Myocyte (in vitro differentiated cells): ENCODE results near the gene DAZAP2. TPM values are rescaled to one million over a fixed set of nuclear protein-coding genes. Genes with fewer than 3 reads are reported as not detected.
A peak's percentile ranks its signal among the peaks of the same experiment; 100 is the strongest.

Source experiments
- DNase-seq: peaks from one replicate; pipeline ENCODE4 v3.0.0-alpha.2; 2012; ENCODE audit warnings: low read depth
- polyA plus RNA-seq: library from polyadenylated mRNA; unstranded; fragments of >200 nt; gene quantifications from one replicate; pipeline ENCODE4 v1.2.1, GENCODE V29; 2012; ENCODE audit warnings: missing spikeins
- total RNA-seq: library from RNA; depleted of rRNA; stranded (reverse); fragments of >200 nt; gene quantifications from 2 replicates; pipeline ENCODE4 v1.2.3, GENCODE V29; 2014

DAZAP2 gene, protein sequence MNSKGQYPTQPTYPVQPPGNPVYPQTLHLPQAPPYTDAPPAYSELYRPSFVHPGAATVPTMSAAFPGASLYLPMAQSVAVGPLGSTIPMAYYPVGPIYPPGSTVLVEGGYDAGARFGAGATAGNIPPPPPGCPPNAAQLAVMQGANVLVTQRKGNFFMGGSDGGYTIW
- total RNA-seq, result 166 and 178 TPM in 2 replicates
- polyA plus RNA-seq, result 179 TPM

DNA sequence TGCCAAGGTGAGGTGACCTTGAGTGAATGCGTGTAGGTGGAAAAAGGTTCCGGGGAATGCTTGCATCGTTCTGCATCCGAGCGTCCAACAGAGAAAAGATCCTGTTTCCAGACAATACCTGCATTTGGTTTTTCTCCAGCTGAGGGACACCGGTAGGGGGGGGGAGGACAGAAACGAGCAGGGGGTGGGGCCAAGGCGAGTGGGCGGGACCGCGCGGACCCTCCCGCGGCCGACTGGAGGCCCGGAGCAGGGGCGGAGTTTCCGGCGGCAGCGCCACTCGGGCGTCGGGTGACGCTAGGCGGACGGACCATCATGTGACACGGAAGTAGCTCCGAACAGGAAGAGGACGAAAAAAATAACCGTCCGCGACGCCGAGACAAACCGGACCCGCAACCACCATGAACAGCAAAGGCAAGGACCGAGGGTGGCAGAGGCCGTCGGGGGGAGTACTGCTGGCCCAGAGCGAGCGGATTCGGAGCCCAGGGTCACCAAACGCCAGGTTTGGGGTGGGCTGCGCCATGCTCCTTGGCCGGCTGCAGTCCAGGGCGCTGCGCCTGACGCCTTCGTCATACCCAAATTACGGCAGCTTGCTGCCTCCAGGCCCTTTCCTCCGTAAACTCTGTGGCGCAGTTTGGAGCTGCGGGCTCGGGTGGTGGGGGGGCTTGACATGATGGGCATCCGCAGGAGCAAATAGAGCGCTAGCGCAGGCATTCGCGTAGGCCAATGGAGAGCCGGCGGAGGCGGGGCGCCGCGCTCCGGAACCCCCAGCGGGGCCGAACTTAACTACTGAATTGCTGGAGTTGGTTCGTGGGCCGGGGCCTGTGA, at the start of gene DAZAP2:
Gene DAZAP2, plus strand, starts transcription at position 317 of the 825 bp plus-strand sequence. Its CDS starts 82 bp downstream, at position 399.
- DNase-seq, result peak; percentile 94

DNA sequence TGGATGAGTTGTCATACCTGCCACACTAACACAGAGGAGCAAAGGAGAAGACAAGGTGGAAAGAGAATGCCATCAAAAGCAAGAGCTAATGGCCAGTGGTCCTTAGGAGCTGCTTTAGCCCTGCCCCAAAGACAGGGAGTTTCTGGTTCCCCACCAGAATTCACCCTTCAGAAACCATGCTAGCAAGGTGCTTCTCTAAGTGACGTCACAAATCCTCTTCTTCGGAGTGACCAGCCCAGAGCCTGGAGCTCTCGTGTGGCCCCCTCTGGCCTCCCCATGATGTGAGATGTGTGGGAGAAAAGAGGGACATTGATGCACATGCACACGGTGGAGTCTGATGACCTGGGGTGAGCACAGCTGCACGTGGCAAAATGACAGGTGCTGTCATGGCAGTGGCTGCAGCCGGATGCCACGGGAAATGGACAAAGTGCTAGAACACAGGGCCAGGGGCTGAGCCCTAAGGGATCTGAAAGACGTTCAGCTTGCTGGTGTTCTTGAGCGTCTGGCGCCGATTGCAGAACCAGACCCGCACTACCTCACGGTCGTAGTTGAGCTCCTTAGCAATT, 48.8 kb upstream of the DAZAP2 start:
- peak; percentile 53 for DNase-seq

DNA sequence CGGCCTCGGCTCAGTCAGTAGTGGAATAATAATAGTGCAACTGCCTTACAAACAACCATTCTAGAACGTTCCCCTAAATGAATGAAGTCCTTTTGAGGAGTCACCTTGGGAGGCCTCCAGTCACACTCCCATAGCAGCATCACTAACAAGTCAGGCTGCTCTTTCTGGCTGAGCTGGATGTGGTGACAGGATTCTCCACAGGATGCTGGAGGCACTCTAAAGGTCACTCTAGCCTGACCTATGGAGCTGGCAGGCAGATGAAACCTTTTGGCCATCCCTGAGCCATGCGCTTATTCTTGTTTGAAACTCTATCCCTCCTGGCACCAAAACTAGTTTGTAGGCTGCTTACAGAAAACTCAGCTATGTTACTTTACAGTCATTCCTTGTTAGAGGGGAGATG, 47.8 kb upstream of the DAZAP2 start:
- peak; percentile 34 for DNase-seq

DNA sequence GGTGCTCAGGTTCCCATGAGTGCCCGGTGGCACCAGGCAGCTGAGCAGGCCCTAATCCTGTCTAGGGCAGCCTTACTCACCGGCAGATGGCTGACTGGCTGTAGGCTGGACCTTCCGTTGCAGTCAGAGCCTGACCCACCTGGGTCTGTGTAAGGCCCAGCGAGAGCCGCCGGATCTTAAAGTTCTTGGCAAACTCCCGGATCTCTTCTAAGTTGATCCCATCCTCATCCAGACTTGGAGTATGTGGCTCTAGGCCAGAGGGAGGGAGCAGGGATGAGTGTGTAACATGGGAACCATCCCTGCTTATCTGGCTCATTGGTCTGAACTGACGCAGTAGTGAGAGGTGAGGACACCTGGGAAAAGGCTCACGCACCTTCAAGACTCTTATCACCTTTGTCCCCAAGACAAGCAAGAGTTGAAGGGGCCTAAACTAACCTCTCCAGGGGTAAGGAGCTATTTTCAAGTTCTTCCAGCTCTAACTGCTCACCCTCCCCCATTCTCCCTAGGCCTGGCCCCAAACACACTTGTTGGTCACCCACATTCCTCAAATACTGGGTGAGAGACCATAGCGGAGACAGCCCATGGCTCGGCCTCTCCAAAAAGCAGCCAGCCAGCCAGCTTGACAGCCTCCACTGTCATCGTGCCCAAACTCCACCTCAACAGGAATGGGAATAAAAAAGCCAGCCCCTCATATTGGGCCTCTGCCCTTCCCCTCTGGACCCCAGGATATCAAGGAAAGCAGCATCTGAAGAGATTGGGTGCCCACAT, 46.9 kb upstream of the DAZAP2 start:
- DNase-seq, result no peak

DNA sequence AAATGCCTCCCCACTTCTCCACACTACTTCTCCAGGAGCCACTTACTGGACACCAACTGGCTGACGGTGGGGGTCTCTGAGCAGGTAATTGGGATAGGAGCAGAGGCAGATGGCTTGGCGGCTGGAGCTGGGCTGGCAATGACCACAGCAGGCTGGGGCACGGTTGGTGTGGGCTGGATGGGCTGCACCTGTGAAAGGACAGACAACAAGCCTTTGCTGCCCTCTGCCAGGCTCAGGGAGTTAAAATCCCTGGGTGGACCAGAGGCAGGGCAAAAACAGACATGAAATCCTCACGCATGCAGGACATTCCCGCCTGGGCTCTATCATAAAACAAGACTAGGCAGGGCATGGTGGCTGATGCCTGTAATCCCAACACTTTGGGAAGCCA, 46.3 kb upstream of the DAZAP2 start:
- DNase-seq, result peak; percentile 68

DNA sequence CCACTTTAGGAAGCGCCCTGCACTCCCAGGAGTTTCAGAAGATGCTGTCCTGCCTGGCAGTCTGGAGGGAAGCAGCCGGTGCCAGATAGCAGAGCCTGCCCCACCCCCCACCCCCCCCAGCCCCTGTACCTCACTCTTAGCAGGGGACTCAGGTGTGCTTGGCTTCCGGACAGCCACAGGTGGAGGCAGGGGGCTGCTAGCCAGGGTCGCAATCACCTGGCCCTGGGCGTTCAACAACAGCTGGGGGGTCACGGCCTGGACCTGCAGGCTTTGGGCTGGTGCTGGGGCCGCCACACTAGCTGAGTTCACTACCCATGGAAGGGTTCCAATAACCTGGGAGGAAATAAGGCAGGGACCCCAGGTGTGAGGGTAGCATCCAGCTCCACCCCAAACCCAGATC, 42.8 kb upstream of the DAZAP2 start:
- DNase-seq, result no peak

DNA sequence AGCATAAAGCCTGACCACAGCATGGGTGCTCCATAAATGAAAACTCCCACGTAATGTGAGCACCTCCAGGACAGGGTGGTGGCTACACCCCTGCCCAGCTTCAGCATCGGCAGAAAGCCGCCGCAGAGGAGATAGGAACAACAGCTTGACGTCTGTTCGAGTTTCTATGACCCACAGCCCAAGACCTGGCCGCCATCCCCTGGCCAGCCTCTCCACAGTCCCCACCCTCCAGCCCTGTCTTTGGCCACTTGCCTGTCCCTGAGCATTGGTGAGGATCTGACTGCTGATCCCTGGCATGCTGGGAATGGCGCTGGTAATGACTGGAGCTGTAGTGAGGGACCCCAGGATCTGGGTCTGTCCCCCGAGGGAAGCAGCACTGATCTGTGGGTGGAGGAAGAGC, 42.1 kb upstream of the DAZAP2 start:
- DNase-seq, result no peak

DNA sequence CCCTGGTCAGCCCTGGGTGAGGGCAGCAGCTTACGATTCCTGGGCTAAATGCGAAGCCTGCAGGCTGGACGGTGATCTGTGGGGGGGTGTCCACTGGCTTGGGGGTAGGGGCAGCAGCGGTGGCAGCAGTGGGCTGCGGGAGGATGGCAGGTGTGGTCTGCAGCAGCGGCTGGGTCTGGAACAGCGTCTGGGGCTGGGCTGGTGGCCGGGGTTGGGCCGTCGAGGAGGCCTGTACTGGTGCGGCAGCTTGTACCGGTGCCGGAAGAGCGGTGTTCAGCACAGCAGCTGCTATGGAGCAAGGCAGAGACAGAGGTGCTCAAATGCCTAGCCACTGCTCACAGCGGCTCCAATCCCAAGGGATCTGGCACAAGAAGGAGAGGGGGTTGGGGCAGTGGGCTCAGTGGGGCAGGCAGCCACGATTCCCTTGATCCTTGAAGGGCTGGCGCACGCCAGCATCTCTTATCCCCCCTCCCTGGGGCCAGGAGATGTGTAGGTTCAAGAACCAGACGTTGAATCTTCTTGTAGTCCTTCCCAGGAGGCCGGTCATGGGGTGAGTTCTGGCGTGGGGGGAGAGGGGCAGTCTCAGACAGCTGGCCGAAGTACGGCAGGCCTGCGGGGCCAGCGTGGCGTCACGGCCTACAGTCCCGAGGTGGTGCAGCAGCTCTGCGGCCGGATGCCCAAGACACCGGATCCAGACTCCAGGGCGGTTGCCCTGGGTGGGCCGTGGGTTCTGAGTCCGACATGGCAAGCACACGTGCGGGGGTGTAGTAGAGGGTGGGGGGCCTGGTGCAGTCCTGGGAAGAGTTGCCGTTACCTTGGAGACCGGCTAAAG, 40.7 kb upstream of the DAZAP2 start:
- DNase-seq, result no peak

DNA sequence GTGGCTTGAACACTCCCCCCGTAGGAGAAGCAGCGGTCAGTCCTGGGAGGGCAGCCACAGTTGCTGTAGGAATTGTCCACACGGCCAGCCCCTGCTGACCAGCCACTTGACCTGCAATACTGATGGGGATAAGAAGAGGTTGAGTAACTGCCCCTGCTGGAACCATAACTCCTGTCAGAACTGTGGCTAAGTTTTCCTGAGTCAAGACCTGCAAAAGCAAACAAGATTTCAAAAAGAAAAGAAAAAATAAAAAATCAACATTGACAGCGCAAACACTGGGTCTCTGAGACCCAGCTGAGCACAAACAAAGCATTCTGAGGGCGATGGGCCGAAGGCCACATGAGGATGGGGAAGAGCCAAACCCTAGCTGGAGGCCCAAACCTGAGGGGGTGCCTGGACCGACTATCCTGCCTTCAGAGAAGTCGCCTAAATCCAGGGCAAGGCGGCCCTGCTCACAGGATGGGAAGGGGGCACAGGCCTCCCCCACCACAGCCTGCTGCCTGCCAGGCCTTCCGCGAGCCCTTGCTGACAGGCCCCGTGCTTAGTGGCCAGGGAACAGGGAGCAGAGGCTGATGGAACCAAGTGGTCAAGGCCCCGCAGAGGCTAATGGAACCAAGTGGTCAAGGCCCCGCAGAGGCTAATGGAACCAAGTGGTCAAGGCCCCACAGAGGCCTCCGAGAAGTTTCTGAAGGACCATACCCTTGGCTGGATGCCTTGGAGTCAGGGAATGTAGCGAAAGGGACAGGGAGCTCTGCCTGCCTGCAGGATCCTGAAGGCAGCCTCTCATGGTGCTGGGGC, 39.9 kb upstream of the DAZAP2 start:
- DNase-seq, result no peak

DNA sequence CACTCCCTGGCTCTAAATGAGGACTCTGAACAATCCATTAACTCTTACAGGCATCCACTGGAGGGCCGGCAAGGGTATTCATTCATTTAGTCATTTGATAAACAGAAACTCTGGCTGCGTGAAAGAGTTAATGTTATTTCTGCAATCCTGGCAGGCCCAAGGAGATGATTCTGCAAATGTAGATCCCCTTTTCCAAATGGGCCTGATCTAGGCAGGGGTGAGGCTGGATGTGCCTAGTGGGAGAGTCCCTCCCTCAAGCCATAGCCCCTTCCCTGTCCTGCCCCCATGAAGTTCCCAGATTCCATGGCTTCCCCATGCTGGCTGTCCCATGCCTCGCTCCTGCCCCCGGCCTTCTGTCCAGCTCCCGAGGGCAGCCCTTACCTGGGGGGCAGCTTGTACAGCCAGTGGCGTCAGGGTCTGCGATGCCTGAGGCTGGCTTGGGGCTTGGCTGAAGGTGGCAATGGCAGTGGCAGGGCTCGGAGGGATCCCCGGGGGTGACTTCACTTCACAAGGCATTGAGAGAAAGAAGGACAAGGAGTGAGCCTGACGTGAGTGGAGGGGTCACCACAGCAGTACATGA, 39.2 kb upstream of the DAZAP2 start:
- no peak for DNase-seq

DNA sequence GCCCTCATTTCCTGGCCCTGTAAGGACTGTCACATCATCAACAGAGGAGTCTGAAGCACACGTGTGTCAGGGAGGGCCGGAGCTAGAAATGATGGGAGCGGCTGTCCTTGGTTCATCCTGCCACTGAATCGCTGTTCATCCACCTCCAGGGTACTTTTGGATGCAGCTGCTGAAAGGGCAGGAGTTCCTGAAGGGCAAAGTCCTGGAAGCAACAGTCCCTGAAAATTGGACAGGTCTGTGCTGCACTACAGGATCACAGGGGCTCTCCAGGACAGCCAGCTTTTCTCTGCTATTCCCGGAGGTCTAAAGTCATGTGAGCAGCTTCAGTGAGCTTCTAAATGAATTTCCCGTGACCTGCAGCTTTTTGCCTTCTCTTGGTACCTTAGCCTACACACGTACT, 38.5 kb upstream of the DAZAP2 start:
- no peak for DNase-seq

DNA sequence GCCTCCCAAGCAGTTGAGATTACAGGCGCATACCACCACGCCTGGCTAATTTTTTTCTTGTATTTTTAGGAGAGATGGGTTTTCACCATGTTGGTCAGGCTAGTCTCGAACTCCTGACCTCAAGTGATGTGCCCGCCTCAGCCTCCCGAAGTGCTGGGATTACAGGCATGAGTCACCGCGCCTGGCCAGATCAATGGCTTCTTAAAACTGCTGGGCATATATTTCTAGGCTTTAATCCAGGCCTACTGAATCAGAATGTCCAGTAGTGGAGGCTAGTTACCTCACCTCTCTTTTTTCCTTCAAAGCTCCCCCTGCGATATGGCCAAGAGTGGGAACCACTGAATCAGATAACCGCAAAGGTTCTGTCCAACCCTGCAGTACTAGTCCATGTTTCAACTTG, 37.8 kb upstream of the DAZAP2 start:
- no peak for DNase-seq

DNA sequence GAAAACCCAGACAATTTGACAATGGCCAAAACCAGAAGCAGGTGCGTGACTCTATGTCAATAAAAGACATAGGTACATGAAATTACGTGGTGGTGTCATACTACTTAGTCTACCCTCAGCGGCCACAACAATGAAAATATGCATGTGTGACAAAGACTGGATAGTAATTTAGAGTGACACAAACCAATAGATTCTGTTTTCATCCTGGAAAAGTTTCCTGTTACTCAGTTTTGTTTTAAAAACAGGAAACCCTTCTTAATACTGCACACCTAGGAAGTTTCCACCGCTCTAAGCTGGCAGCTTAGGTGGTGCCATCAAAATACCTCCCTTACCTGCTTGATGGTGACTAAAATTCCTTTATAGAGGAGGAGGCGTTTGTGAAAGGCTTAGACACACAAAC, 35.9 kb upstream of the DAZAP2 start:
- DNase-seq, result no peak

DNA sequence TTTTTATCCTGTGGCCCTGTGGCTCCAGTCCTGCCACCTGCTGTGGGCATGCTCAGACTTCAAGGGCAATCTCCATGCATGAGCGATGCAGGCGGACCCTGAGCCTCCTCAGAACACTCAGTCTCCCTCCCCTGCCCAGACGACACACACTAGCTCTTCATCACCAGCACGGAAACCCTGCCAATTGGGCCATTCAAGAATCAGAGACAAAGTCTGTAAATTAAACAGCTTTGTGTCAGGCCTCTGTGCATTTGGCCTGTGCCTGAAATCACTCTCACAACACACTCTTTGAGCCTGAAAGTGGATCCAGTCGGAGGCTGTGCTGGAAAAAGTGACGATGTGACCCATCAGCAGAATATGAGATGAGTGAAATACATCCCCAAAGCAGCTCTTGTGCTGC, 33.3 kb upstream of the DAZAP2 start:
- no peak for DNase-seq

DNA sequence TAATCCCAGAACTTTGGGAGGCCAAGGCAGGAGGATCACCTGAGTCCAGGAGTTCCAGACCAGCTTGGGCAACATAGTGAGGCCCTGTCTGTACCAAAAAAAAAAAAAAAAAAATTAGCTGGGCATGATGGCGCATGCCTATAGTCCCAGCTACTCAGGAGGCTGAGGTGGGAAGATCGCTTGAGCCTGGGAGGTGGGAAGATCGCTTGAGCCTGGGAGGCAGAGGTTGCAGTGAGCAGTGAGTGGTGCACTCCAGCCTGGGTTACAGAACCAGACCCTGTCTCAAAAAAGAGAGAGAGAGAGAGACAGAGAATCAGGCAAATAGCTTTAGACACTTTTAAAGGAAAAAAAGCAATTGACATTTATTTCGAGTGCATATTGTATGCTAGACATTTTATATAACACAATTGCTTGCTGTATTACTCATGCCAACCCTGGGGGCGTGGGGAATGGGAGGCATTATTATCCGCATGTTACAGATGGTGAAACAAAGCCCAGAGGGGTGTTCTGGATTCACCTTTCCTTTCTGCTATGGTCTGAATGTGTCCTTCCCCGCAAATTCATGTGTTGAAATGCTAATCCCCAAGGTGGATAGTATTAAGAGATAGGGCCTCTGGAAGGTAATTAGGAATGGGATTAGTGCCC, 30.5 kb upstream of the DAZAP2 start:
- no peak for DNase-seq

DNA sequence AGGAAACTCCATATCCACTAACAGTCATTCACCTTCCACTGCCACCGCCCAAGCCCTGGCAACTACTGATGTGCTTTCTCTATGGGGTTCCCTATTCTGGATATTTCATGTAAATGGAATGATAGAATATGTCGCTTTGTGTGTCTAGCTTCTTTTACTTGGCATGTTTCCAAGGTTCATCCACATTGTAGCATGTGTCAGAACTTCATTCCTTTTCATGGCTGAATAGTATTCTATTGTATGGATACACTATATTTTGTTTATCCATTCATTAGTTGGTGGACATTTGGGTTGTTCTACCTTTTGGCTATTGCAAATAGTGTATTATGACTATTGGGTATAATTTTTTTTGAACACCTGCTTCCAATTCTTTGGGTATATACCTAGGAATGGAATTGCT, 29.4 kb upstream of the DAZAP2 start:
- no peak for DNase-seq

DNA sequence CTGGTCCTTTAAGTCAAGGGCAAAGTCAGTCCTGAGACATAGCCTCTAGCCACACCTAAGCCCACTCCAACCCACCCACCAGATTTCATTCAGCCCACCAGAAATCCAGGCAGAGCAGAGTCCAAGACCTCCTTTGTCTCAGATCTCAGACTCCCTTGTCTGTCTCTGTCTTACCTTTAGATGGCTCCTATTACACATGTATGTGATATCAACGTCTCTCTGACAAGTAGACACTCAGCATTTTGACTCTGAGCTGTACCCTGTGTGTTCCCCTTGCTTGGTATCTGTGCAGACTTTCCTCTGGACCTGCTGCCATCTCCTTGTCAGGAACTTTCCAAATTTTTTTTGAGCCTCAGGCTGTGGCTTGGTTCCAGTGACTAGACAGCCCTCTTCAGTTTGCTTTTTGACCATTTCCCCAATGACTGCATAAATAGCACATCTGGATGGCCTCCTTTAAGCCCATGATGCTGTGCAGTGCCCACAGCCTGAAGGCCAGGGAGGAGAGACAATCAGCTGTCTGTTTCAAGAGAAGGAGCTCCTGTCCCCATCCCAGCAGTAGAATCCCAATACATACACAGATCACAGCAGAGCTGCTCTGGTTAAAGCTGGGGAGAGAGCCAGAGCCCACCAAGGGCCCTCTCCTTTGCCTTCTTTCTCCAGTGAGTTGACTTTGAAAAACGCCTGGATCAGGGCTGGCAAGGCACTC, 27.8 kb upstream of the DAZAP2 start:
- no peak for DNase-seq

DNA sequence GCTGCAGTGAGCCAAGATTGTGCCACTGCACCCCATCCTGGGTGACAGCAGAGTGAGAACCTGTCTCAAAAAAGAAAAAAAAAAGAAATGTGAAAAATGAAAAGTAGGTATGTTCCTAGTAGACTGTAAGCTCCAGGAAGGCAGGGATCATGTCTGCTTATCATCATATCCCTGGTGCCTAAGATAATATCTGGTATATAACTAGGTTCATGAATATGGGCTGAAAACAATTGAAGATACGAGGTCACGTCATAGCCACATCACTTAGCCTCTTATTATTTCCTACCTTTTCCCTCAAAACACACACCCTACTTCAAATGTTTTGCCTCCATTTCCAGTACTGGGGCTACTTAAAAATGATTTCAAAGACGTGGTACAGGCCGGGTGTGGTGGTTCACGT, 23.7 kb upstream of the DAZAP2 start:
- DNase-seq, result no peak

DNA sequence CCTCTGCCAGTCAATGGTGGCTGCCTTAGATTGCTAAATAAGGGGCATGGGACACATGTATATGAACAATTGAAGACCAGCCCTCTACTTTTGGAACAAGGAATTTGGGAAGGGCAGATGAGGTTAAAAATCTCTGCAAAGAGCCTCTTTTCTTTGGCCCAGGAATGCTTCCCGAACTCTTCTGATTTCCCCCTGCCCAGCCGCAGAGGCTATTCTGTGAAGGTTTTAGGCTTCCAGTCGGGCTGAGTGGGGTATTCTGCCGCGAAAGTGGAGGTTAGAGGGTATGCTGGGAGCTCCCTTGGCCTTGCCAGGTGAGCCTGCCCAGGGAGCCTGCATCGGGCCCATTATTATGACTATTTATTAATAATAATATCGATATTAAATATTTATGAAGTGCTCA, 22.0 kb upstream of the DAZAP2 start:
- DNase-seq, result no peak
